Amniotic stem cell (primary cell): ENCODE data around the gene TAPT1.

Experiments used
- DNase-seq: peaks from one replicate; lab custom pipeline; 2025; lab: John Stamatoyannopoulos, UW

Gene TAPT1

GRCh38 chr4:16225863-16226815 is at the start of gene TAPT1:
TSS of gene TAPT1 (minus strand) at chr4:16226471. CDS start at chr4:16226457, 14 bp downstream.
- peak; percentile 47 for DNase-seq

- no peak for DNase-seq
These were observed 45.1 kb upstream of the TAPT1 start for GRCh38 chr4:16271411-16271810.

GRCh38 chr4:16270454-16271328 is 44.4 kb upstream of the TAPT1 start:
- DNase-seq: no peak

GRCh38 chr4:16269742-16270453 is 43.6 kb upstream of the TAPT1 start:
- peak; percentile 87 for DNase-seq

GRCh38 chr4:16269240-16269639 is 43.0 kb upstream of the TAPT1 start:
- no peak for DNase-seq

- DNase-seq: no peak
These were observed 42.0 kb upstream of the TAPT1 start for GRCh38 chr4:16268290-16268689.

- no peak for DNase-seq
These were observed 41.4 kb upstream of the TAPT1 start for GRCh38 chr4:16267639-16268038.

GRCh38 chr4:16265820-16266219 is 39.5 kb upstream of the TAPT1 start:
- no peak for DNase-seq

GRCh38 chr4:16264798-16265197 is 38.5 kb upstream of the TAPT1 start:
- DNase-seq: peak; percentile 11

GRCh38 chr4:16263056-16263455 is 36.8 kb upstream of the TAPT1 start:
- no peak for DNase-seq

- DNase-seq: no peak
These were observed 35.9 kb upstream of the TAPT1 start for GRCh38 chr4:16262188-16262587.

GRCh38 chr4:16261313-16261878 is 35.1 kb upstream of the TAPT1 start:
- no peak for DNase-seq

- DNase-seq: no peak
These were observed 33.6 kb upstream of the TAPT1 start for GRCh38 chr4:16259889-16260246.

- DNase-seq: no peak
These were observed 33.1 kb upstream of the TAPT1 start for GRCh38 chr4:16259241-16259888.

GRCh38 chr4:16257611-16258010 is 31.3 kb upstream of the TAPT1 start:
- DNase-seq: no peak

- DNase-seq: no peak
These were observed 30.1 kb upstream of the TAPT1 start for GRCh38 chr4:16256343-16256742.

GRCh38 chr4:16255730-16256129 is 29.5 kb upstream of the TAPT1 start:
- DNase-seq: no peak

GRCh38 chr4:16253127-16253960 is 27.1 kb upstream of the TAPT1 start:
- peak; percentile 37 for DNase-seq

- DNase-seq: no peak
These were observed 24.5 kb upstream of the TAPT1 start for GRCh38 chr4:16250661-16251365.

GRCh38 chr4:16248605-16249004 is 22.3 kb upstream of the TAPT1 start:
- DNase-seq: no peak
